Measurements from ENCODE around the gene MT1A. TPM values are rescaled to one million over a fixed set of nuclear protein-coding genes. Genes with fewer than 3 reads are reported as not detected.
"Not testable (repeated sequence)": the region's sequence is repeated elsewhere in the genome, so short reads cannot be mapped to it uniquely, and the experiment has no call there.

Gene MT1A
- total RNA-seq, 1 donor from 2014 or later, result not detected

- no peak for DNase-seq (ENCODE audit: low spot score)
- Mint-ChIP-seq H3K4me1 (ENCODE audit: low read depth) (peaks cover 11% of the 10 kb centered on the region), H3K27ac (ENCODE audit: unreplicated experiment) (no peak overlapping the region), H3K4me3 (ENCODE audit: unreplicated experiment) (no peak overlapping the region), H3K9me3 (ENCODE audit: low read depth) (no peaks in the 10 kb centered on the region), H3K27me3 (ENCODE audit: low read depth) (peaks cover 23% of the 10 kb centered on the region), H3K36me3 (ENCODE audit: low read depth) (peaks cover 3% of the 10 kb centered on the region)
- TF ChIP-seq, protein P1, sequence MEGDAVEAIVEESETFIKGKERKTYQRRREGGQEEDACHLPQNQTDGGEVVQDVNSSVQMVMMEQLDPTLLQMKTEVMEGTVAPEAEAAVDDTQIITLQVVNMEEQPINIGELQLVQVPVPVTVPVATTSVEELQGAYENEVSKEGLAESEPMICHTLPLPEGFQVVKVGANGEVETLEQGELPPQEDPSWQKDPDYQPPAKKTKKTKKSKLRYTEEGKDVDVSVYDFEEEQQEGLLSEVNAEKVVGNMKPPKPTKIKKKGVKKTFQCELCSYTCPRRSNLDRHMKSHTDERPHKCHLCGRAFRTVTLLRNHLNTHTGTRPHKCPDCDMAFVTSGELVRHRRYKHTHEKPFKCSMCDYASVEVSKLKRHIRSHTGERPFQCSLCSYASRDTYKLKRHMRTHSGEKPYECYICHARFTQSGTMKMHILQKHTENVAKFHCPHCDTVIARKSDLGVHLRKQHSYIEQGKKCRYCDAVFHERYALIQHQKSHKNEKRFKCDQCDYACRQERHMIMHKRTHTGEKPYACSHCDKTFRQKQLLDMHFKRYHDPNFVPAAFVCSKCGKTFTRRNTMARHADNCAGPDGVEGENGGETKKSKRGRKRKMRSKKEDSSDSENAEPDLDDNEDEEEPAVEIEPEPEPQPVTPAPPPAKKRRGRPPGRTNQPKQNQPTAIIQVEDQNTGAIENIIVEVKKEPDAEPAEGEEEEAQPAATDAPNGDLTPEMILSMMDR (IDR thresholded peaks at IDR 0.05), result peak; percentile 78
Measured at GRCh38 chr16:56673921-56674320, 35.5 kb downstream of the MT1A start.

- not testable (repeated sequence) for H3K27ac Mint-ChIP-seq (ENCODE audit: unreplicated experiment); H3K36me3 Mint-ChIP-seq (ENCODE audit: low read depth); H3K9me3 Mint-ChIP-seq (ENCODE audit: low read depth); DNase-seq (ENCODE audit: low spot score); H3K4me3 Mint-ChIP-seq (ENCODE audit: unreplicated experiment)
- peaks cover 11% of the 10 kb centered on the region for H3K4me1 Mint-ChIP-seq (ENCODE audit: low read depth)
- peaks cover 17% of the 10 kb centered on the region for H3K27me3 Mint-ChIP-seq (ENCODE audit: low read depth)
Measured at GRCh38 chr16:56674570-56674969, 36.1 kb downstream of the MT1A start.

DNA sequence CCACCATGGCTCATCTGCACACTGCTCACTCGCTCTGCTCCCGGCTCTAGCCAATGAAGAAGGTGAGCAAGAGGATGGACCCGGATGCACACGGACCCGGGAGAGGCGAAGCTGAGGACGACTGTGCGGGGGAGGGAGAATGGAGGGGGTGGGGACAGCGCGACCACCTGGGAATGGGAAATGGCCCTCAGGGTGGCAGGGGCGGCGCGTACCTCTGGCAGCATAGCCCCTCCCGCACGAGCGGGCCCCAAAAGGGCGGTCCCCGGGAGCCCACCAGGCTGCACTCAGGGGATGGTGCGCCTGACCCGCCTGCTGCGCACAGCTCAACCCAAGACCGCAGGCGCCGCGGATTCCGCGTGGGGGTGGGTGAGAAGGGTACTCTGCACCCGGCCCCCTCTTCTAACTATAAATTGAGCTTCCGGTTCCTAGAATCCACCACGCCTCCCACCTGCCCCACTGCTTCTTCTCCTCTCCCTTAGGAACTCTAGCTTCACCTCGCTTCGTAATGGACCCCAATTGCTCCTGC, 37.3 kb downstream of the MT1A start:
- Mint-ChIP-seq H3K36me3 (ENCODE audit: low read depth) (peaks cover 3% of the 10 kb centered on the region), H3K27me3 (ENCODE audit: low read depth) (peaks cover 11% of the 10 kb centered on the region), H3K27ac (ENCODE audit: unreplicated experiment) (no peak overlapping the region), H3K4me1 (ENCODE audit: low read depth) (peaks cover 11% of the 10 kb centered on the region), H3K9me3 (ENCODE audit: low read depth) (no peaks in the 10 kb centered on the region), H3K4me3 (ENCODE audit: unreplicated experiment) (peak overlapping the region; percentile 38)
- DNase-seq (ENCODE audit: low spot score), result no peak
- TF ChIP-seq, protein P1 (IDR thresholded peaks at IDR 0.05), result no peak

- Mint-ChIP-seq H3K4me3 (ENCODE audit: unreplicated experiment) (no peak overlapping the region), H3K9me3 (ENCODE audit: low read depth) (no peaks in the 10 kb centered on the region), H3K27ac (ENCODE audit: unreplicated experiment) (no peak overlapping the region), H3K4me1 (ENCODE audit: low read depth) (peaks cover 20% of the 10 kb centered on the region), H3K36me3 (ENCODE audit: low read depth) (peaks cover 3% of the 10 kb centered on the region), H3K27me3 (ENCODE audit: low read depth) (peaks cover 11% of the 10 kb centered on the region)
- DNase-seq (ENCODE audit: low spot score), result no peak
- TF ChIP-seq, protein P1 (IDR thresholded peaks at IDR 0.05), result no peak
Measured at GRCh38 chr16:56677474-56677873, 39.0 kb downstream of the MT1A start.

GRCh38 chr16:56679078-56679730, 40.7 kb downstream of the MT1A start:
- Mint-ChIP-seq H3K4me3 (ENCODE audit: unreplicated experiment) (no peak overlapping the region), H3K4me1 (ENCODE audit: low read depth) (peaks cover 37% of the 10 kb centered on the region), H3K27ac (ENCODE audit: unreplicated experiment) (no peak overlapping the region), H3K9me3 (ENCODE audit: low read depth) (no peaks in the 10 kb centered on the region), H3K27me3 (ENCODE audit: low read depth) (peaks cover 11% of the 10 kb centered on the region), H3K36me3 (ENCODE audit: low read depth) (peaks cover 3% of the 10 kb centered on the region)
- no peak for DNase-seq (ENCODE audit: low spot score)
- TF ChIP-seq, protein P1 (IDR thresholded peaks at IDR 0.05), result no peak

- peaks cover 11% of the 10 kb centered on the region for H3K27me3 Mint-ChIP-seq (ENCODE audit: low read depth)
- H3K27ac Mint-ChIP-seq (ENCODE audit: unreplicated experiment), result no peak overlapping the region
- H3K4me3 Mint-ChIP-seq (ENCODE audit: unreplicated experiment), result no peak overlapping the region
- TF ChIP-seq, protein P1 (IDR thresholded peaks at IDR 0.05), result no peak
- H3K4me1 Mint-ChIP-seq (ENCODE audit: low read depth), result peaks cover 41% of the 10 kb centered on the region
- no peak for DNase-seq (ENCODE audit: low spot score)
- peaks cover 3% of the 10 kb centered on the region for H3K36me3 Mint-ChIP-seq (ENCODE audit: low read depth)
- H3K9me3 Mint-ChIP-seq (ENCODE audit: low read depth), result no peaks in the 10 kb centered on the region
Measured at GRCh38 chr16:56679818-56680217, 41.4 kb downstream of the MT1A start.

All from chondrocyte (in vitro differentiated cells).